NCI-H510A treated with DMSO at 0.1 percent for 48 hours (cell line): ENCODE results near the gene PMCH.
"Not testable (repeated sequence)": the region's sequence is repeated elsewhere in the genome, so short reads cannot be mapped to it uniquely, and the experiment has no call there.

Source experiments
- DNase-seq: peaks from one replicate; lab custom pipeline; 2025; lab: John Stamatoyannopoulos, UW

PMCH gene

GRCh38 chr12:102197789-102198188 lies at the start of gene PMCH:
PMCH (minus strand) TSS chr12:102197833; CDS start chr12:102197770, 63 bp downstream.
- no peak for DNase-seq

- not testable (repeated sequence) for DNase-seq
These were observed 43.2 kb upstream of the PMCH start for GRCh38 chr12:102240859-102241258.

- DNase-seq: no peak
These were observed 37.0 kb upstream of the PMCH start for GRCh38 chr12:102234599-102234998.

- no peak for DNase-seq
These were observed 34.8 kb upstream of the PMCH start for GRCh38 chr12:102232446-102232845.

GRCh38 chr12:102232036-102232435 lies 34.4 kb upstream of the PMCH start:
- DNase-seq: no peak

GRCh38 chr12:102227954-102228353 lies 30.3 kb upstream of the PMCH start:
- DNase-seq: no peak

GRCh38 chr12:102220736-102221135 lies 23.1 kb upstream of the PMCH start:
- no peak for DNase-seq

- no peak for DNase-seq
These were observed 18.5 kb upstream of the PMCH start for GRCh38 chr12:102215992-102216691.

GRCh38 chr12:102204025-102204424 lies 6.4 kb upstream of the PMCH start:
- DNase-seq: no peak

GRCh38 chr12:102202556-102202955 lies 4.9 kb upstream of the PMCH start:
- no peak for DNase-seq

- DNase-seq: no peak
These were observed 3.9 kb upstream of the PMCH start for GRCh38 chr12:102201436-102202061.

- no peak for DNase-seq
These were observed 1.8 kb downstream of the PMCH start for GRCh38 chr12:102195826-102196225.

- DNase-seq: no peak
These were observed 15.0 kb downstream of the PMCH start for GRCh38 chr12:102182635-102183034.

- no peak for DNase-seq
These were observed 22.9 kb downstream of the PMCH start for GRCh38 chr12:102174761-102175160.

- no peak for DNase-seq
These were observed 23.5 kb downstream of the PMCH start for GRCh38 chr12:102174117-102174516.

- no peak for DNase-seq
These were observed 25.2 kb downstream of the PMCH start for GRCh38 chr12:102172436-102172835.

GRCh38 chr12:102171951-102172350 lies 25.7 kb downstream of the PMCH start:
- DNase-seq: no peak

- DNase-seq: peak; percentile 36
These were observed 27.6 kb downstream of the PMCH start for GRCh38 chr12:102169922-102170621.

- no peak for DNase-seq
These were observed 29.6 kb downstream of the PMCH start for GRCh38 chr12:102167821-102168604.

- DNase-seq: no peak
These were observed 34.2 kb downstream of the PMCH start for GRCh38 chr12:102163383-102163782.

GRCh38 chr12:102155206-102155605 lies 42.4 kb downstream of the PMCH start:
- not testable (repeated sequence) for DNase-seq

GRCh38 chr12:102147062-102147587 lies 50.5 kb downstream of the PMCH start:
- not testable (repeated sequence) for DNase-seq
